Neural cell (in vitro differentiated cells): ENCODE measurements around the gene OPN4.

Experiments used
- EP300 ChIP-seq: fragments of 450-650 bp; conservative IDR thresholded peaks from 2 replicates; pipeline ENCODE4 v1.6.1; 2014; ENCODE audit warnings: antibody characterized with exemption, mild to moderate bottlenecking, moderate library complexity; ENCODE audit not compliant: poor library complexity, severe bottlenecking
- EZH2 ChIP-seq: fragments of 200-600, 300-800 bp; shearing (Covaris generic), sonication (generic); IDR thresholded peaks from 2 replicates; pipeline ENCODE4 v1.6.1; 2014; ENCODE audit warnings: antibody characterized with exemption, low read length, borderline replicate concordance, mild to moderate bottlenecking; ENCODE audit not compliant: insufficient read depth, poor library complexity, severe bottlenecking
- POLR2AphosphoS5 ChIP-seq: IDR thresholded peaks from 2 replicates; pipeline ENCODE4 v1.6.1; 2012
- SMC3 ChIP-seq: fragments of 450-650 bp; conservative IDR thresholded peaks from 2 replicates; pipeline ENCODE4 v1.6.1; 2014; ENCODE audit warnings: antibody characterized with exemption, mild to moderate bottlenecking, moderate library complexity; ENCODE audit not compliant: poor library complexity
- TAF1 ChIP-seq: IDR thresholded peaks from 2 replicates; pipeline ENCODE4 v1.6.1; 2012; ENCODE audit warnings: low read depth
- TF ChIP-seq, protein P1 (sequence below): fragments of 450-650 bp; IDR thresholded peaks from 2 replicates; pipeline ENCODE4 v1.5.1; 2014; ENCODE audit warnings: antibody characterized with exemption, mild to moderate bottlenecking, moderate library complexity; ENCODE audit not compliant: poor library complexity, severe bottlenecking

DNA sequence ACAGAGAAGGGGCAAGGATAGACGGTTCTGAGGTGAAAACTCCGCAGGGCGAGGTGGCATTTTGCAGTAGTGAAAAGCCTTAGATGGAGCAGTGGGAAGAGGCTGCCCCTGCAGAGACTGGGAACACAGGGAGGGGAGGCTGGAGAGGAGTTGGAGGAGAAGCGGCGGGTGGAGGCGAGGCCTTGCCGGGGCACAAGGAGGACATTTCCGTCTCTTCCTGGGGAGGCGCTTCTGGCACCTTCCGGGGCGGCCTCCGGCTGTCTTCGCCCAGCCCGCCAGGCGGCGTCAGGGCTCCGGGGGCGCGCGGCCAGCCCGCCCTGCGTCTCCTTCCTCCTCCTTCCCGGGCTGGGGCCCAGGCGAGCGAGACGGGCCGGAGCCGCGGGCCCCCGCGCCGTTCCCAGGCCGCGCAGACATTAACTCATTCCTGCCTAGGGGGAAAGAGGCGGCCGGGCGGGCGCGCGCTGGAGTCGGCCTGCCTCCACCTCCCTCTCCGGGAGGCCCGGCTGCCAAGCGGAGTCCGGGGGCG lies 56.7 kb downstream of the OPN4 start:
- TF ChIP-seq, protein P1, sequence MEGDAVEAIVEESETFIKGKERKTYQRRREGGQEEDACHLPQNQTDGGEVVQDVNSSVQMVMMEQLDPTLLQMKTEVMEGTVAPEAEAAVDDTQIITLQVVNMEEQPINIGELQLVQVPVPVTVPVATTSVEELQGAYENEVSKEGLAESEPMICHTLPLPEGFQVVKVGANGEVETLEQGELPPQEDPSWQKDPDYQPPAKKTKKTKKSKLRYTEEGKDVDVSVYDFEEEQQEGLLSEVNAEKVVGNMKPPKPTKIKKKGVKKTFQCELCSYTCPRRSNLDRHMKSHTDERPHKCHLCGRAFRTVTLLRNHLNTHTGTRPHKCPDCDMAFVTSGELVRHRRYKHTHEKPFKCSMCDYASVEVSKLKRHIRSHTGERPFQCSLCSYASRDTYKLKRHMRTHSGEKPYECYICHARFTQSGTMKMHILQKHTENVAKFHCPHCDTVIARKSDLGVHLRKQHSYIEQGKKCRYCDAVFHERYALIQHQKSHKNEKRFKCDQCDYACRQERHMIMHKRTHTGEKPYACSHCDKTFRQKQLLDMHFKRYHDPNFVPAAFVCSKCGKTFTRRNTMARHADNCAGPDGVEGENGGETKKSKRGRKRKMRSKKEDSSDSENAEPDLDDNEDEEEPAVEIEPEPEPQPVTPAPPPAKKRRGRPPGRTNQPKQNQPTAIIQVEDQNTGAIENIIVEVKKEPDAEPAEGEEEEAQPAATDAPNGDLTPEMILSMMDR, result peak; percentile 86
- TF ChIP-seq EP300 (no peak), POLR2AphosphoS5 (peak; percentile 26), EZH2 (no peak), TAF1 (no peak), SMC3 (peak; percentile 81)
